ENCODE measurements around the gene SH3GLB2. TPM values are rescaled to one million over a fixed set of nuclear protein-coding genes. Genes with fewer than 3 reads are reported as not detected.

The SH3GLB2 gene
- total and polyA plus RNA-seq, 4 donors = 5.0 to 26.9 (median 18.3) TPM

GRCh38 chr9:129068110-129068509 is 40.0 kb upstream of the SH3GLB2 start:
- Histone ChIP-seq H3K9me3 (ENCODE audit: control insufficient read depth in 4 of 4, low read length in 3 of 4) (no peaks in the 10 kb centered on the region), H3K27ac (ENCODE audit: low read depth in 1 of 2, low read length in 2 of 2) (peak overlapping the region in 1 of 2 donors; percentile 90), H3K27me3 (ENCODE audit: control insufficient read depth in 4 of 4, insufficient read depth in 4 of 4, low read length in 3 of 4) (no peaks in the 10 kb centered on the region), H3K36me3 (ENCODE audit: control insufficient read depth in 4 of 4, insufficient read depth in 3 of 4, low read depth in 1 of 4, low read length in 3 of 4) (peaks cover 0 to 6% (median 0%) of the 10 kb centered on the region in 4 donors), H3K4me3 (ENCODE audit: low read depth in 1 of 3, low read length in 3 of 3) (no peak overlapping the region), H3K9ac (ENCODE audit: low read depth in 1 of 2, low read length in 2 of 2) (no peak overlapping the region), H3K4me1 (ENCODE audit: control insufficient read depth in 4 of 4, insufficient read depth in 4 of 4, low read length in 3 of 4) (peaks cover 22 to 55% (median 42%) of the 10 kb centered on the region in 4 donors)
- TF ChIP-seq ATF3 (IDR thresholded peaks at IDR 0.05) (no peak), FOXA1 (IDR thresholded peaks at IDR 0.05) (no peak), ZBTB33 (IDR thresholded peaks at IDR 0.05) (no peak)
- 95% methylated on average over 19 of the region's 19 CpGs for WGBS
- DNase-seq (ENCODE audit: low spot score) = no peak

DNA sequence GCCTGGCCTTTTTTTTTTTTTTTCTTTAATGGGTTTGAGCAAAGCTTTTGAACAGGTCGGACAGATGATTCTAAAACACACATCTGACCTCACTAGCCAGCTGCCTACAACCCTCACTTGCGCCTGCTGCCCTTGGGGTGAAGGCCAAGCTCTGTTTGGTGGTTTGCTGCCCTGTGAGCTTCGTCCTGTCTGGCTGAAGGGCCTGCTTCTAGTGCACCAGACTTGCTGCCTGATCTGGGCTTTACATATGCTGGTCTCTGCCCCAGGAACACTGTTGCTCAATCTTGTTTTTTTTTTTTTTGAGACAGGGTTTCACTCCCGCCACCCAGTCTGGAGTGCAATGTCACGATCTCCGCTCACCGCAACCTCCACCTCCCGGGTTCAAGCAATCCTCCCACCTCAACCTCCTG is 36.4 kb upstream of the SH3GLB2 start:
- no peak overlapping the region for H3K9ac ChIP-seq (ENCODE audit: low read depth in 1 of 2, low read length in 2 of 2)
- H3K27me3 ChIP-seq (ENCODE audit: control insufficient read depth in 4 of 4, insufficient read depth in 4 of 4, low read length in 3 of 4) = no peaks in the 10 kb centered on the region

More for the DNA sequence above, 36.4 kb upstream of the SH3GLB2 start:
- DNase-seq (ENCODE audit: low spot score) = peak; percentile 50
- TF ChIP-seq, protein P1, sequence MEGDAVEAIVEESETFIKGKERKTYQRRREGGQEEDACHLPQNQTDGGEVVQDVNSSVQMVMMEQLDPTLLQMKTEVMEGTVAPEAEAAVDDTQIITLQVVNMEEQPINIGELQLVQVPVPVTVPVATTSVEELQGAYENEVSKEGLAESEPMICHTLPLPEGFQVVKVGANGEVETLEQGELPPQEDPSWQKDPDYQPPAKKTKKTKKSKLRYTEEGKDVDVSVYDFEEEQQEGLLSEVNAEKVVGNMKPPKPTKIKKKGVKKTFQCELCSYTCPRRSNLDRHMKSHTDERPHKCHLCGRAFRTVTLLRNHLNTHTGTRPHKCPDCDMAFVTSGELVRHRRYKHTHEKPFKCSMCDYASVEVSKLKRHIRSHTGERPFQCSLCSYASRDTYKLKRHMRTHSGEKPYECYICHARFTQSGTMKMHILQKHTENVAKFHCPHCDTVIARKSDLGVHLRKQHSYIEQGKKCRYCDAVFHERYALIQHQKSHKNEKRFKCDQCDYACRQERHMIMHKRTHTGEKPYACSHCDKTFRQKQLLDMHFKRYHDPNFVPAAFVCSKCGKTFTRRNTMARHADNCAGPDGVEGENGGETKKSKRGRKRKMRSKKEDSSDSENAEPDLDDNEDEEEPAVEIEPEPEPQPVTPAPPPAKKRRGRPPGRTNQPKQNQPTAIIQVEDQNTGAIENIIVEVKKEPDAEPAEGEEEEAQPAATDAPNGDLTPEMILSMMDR (IDR thresholded peaks at IDR 0.05; ENCODE audit: low read depth, low read length, missing input control) = no peak
- peak; percentile 94 to 95 for TF ChIP-seq HNF4A (conservative IDR thresholded peaks at IDR 0.05)
- TF ChIP-seq NR2F2 (IDR thresholded peaks at IDR 0.05) = peak; percentile 64
- peak; percentile 55 for TF ChIP-seq ZBTB33 (IDR thresholded peaks at IDR 0.05)
- peak; percentile 57 to 83 for TF ChIP-seq JUND (IDR thresholded peaks at IDR 0.05)
- peak; percentile 93 to 94 for TF ChIP-seq RXRA (IDR thresholded peaks at IDR 0.05)
- TF ChIP-seq FOXA2 (IDR thresholded peaks at IDR 0.05) = peak; percentile 61
- TF ChIP-seq YY1 (IDR thresholded peaks at IDR 0.05) = peak; percentile 64
- TF ChIP-seq GABPA (IDR thresholded peaks at IDR 0.05 in 1 of 2, conservative IDR thresholded peaks at IDR 0.05 in 1 of 2) = no peak
- TF ChIP-seq ATF3 (IDR thresholded peaks at IDR 0.05) = peak; percentile 35
- TF ChIP-seq EGR1 (IDR thresholded peaks at IDR 0.05; ENCODE audit: low read depth in 2 of 2) = no peak
- TF ChIP-seq HNF4G (IDR thresholded peaks at IDR 0.05) = peak; percentile 76
- TF ChIP-seq SP1 (IDR thresholded peaks at IDR 0.05) = peak; percentile 93
- TF ChIP-seq, protein P2, sequence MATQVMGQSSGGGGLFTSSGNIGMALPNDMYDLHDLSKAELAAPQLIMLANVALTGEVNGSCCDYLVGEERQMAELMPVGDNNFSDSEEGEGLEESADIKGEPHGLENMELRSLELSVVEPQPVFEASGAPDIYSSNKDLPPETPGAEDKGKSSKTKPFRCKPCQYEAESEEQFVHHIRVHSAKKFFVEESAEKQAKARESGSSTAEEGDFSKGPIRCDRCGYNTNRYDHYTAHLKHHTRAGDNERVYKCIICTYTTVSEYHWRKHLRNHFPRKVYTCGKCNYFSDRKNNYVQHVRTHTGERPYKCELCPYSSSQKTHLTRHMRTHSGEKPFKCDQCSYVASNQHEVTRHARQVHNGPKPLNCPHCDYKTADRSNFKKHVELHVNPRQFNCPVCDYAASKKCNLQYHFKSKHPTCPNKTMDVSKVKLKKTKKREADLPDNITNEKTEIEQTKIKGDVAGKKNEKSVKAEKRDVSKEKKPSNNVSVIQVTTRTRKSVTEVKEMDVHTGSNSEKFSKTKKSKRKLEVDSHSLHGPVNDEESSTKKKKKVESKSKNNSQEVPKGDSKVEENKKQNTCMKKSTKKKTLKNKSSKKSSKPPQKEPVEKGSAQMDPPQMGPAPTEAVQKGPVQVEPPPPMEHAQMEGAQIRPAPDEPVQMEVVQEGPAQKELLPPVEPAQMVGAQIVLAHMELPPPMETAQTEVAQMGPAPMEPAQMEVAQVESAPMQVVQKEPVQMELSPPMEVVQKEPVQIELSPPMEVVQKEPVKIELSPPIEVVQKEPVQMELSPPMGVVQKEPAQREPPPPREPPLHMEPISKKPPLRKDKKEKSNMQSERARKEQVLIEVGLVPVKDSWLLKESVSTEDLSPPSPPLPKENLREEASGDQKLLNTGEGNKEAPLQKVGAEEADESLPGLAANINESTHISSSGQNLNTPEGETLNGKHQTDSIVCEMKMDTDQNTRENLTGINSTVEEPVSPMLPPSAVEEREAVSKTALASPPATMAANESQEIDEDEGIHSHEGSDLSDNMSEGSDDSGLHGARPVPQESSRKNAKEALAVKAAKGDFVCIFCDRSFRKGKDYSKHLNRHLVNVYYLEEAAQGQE (IDR thresholded peaks at IDR 0.05) = peak; percentile 78
- TF ChIP-seq RAD21 (IDR thresholded peaks at IDR 0.05) = peak; percentile 48 to 54
- TF ChIP-seq FOXA1 (IDR thresholded peaks at IDR 0.05) = peak; percentile 55
- TF ChIP-seq TAF1 (conservative IDR thresholded peaks at IDR 0.05) = peak; percentile 67
- peak; percentile 75 for TF ChIP-seq MAX (IDR thresholded peaks at IDR 0.05)
- peaks cover 10 to 30% (median 19%) of the 10 kb centered on the region in 4 donors for H3K4me1 ChIP-seq (ENCODE audit: control insufficient read depth in 4 of 4, insufficient read depth in 4 of 4, low read length in 3 of 4)
- no peak overlapping the region for H3K4me3 ChIP-seq (ENCODE audit: low read depth in 1 of 3, low read length in 3 of 3)
- peak overlapping the region; percentile 65 to 69 for H3K27ac ChIP-seq (ENCODE audit: low read depth in 1 of 2, low read length in 2 of 2)
- no peaks in the 10 kb centered on the region for H3K9me3 ChIP-seq (ENCODE audit: control insufficient read depth in 4 of 4, low read length in 3 of 4)
- WGBS = 37% methylated on average over 8 of the region's 8 CpGs
- H3K36me3 ChIP-seq (ENCODE audit: control insufficient read depth in 4 of 4, insufficient read depth in 3 of 4, low read depth in 1 of 4, low read length in 3 of 4) = peaks cover 0 to 16% (median 5%) of the 10 kb centered on the region in 4 donors

Data from liver (tissue), 9 donors.